DMS79 (cell line): Measurements from ENCODE around the gene C1GALT1C1.
"Not testable (repeated sequence)": the region's sequence is repeated elsewhere in the genome, so short reads cannot be mapped to it uniquely, and the experiment has no call there.

Experiments used
- DNase-seq: peaks from one replicate; lab custom pipeline; 2025; lab: John Stamatoyannopoulos, UW

Gene C1GALT1C1

DNA sequence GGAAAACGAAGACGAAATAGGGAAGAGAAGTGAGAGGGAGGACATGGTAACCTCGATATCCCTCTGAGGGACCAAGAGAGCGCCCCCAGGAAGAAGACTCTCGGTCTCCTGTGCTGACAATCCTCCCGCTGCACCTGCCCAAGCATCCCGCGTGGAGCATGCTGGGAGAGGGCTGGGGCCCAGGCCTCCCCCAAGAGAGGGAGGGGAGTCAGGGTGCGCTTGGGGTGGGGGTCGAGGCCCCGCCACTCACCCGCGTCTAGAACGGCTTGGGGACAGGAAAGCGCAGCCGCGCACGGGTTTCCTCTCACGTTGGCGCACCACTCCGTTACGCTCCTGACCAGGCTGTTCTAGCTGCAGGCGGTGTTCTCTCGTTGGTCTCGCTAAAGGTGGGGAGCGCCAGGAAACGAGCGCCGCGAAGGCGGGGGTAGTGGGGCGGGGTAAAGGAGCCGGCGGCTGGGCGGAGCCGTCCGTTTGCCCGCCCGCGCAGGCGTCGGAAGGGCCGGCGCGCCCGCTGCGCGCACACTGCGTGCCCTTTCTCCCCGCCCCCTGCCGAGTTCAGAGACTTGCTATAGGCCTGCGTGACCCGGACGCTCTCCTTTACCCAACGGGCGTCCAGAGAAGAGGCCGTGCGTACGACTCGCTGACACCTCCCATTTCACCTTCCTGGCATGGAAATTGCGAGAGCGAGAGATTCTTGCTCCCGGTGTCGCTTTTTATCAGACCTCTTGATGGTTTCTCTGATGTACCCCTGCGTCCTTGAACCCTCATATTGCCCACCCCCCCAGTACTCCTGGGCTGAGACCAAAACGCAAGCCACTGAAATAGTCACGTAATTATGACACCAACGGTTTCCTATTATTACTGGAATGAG is at the start of gene C1GALT1C1:
Gene C1GALT1C1, minus strand, starts transcription at position 388 of the 871 bp plus-strand sequence. CDS start 2,888 bp downstream, outside the sequence.
- peak; percentile 82 for DNase-seq

DNA sequence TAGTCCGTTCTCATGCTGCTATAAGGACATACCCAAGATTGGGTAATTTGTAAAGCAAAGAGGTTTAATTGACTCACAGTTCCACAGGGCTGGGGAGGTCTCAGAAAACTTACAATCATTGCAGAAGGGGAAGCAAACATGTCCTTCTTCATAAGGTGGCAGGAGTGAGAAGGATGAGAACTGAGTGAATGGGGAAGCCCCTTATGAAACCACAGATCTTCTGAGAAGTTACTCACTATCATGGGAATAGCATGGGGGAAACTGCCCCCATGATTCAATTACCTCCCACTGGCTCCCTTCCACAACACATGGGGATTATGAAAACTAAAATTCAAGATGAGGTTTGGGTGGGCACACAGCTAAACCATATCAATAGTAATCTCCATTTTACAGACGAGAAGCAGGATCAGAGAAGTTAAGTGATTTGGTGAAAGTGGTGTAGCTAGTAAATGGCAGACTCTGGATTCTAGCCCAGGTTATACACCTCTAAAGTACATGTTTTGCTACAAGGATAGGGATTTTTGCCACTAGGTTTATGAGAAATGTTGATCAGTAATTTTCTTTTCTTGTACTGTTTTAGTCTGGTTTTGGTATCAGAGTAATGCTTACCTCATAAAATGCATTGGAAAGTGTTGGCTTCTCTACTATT is 47.3 kb upstream of the C1GALT1C1 start:
- no peak for DNase-seq

DNA sequence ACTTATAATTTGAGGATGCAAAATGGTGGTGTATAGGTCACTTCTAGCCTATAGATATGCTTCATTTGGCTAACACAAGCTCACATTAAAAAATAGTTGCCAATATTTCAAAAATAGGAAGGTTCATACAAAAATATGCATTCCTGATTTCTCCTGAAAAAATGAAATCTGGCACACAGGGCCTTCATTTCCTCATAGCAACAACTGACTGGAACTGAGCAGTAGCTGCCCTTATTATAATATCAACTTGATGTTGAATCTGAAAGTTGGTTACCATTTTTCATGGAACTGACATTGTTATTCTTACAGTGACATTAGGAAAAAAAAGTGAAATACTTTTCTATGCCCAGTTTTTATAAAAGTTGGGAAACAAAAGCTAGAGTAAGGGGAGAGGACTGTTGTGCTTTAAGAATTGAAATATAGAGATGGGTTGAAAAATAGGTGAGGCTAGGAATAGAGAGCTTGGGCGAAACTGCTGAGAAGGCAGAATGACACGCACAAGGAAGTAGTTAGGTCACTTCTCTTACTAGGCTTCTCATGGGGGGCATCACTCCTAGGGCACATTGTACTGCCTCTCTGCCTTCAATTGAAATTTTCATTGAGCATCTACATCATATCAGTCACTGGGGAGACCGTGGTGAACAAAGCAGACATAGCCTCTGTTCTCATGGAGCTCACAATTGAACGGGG is 43.1 kb upstream of the C1GALT1C1 start:
- DNase-seq: no peak

DNA sequence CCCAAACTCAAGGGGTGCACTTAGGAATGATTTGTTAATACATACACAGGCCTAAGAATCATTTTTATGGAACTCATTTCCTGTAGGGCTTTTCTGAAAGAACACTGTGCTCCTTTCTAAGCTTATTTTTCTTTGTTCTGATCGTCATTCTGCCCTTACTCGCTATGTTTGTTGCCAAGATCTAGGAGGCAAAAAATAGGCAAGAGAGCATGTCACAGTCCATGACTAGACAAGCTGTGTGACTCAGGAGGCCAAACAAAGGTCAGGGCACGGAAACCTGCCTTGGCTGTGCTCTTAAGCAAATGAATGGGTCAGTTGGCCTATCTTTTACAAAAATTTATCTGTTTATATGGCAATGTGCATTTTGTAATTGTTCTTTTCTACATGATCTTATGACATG is 42.5 kb upstream of the C1GALT1C1 start:
- no peak for DNase-seq

DNA sequence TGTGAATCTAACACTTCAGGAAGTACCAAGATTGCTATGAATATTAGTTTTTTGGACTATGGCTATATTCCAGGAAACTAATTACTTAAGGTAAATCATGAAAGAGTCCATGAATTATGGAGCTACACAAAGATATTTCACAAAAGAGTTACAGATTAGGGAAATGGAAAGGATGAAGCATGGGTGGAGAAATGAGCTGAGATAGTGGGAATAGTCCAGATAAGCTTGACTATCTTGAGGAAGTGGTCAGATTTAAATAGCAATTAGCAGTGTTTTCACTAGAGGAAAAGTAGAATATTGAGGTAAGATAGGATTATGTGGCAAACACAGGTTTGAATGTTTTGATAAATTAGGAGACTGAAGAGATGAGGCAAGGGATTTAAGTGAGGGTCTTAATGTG is 42.1 kb upstream of the C1GALT1C1 start:
- no peak for DNase-seq

DNA sequence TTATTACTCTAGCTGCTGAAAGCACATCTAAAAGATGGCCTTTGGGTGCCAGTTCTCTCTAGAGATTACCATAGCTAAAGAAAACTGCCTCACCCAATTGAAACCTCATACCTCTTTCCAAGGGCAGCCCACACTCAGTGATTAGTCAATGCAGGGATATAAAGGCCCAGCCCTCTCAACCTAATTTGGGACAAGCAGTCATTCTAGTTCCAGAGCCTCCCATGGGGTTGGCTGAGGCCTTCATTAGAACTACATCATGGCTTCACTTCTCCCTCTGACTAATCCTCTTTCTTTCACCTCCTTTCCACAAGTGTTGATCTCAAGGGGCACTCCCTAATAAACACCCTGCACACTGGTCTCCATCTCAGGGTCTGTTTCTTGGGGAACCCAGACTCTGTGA is 38.5 kb upstream of the C1GALT1C1 start:
- DNase-seq: no peak

DNA sequence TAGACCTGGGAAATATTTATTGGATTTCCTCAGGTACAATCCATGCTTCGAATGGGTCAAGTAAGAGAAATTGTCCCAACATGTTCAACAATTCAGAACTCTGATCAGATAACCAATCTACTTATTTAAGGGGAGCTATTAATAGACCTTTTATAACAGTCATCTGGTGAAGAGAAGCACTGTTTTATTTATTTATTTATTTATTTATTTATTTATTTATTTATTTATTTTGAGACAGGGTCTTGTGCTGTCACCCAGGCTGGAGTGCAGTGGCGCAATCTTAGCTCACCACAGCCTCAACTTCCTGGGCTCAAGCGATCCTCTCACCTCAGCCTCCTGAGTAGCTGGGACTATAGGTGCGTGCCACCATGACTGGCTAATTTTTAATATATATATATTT is 34.7 kb upstream of the C1GALT1C1 start:
- not testable (repeated sequence) for DNase-seq

DNA sequence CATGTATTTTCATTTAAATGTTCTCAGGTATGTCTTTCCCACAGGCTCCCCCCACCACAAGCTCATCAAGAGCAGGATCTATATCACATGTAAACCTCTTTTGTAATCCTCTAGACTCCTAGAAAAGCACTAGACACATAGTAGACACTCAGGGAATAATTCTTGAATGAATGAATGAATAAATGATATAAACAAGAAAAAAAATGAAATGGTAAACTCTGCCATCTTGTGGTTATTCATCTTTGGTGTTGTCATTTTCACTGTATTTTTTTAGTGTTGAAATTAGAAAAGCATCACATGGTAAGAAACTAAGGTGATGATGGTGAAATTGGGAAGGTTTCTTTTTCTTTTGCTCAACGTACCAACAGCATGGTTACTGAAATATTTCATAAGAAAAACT is 34.2 kb upstream of the C1GALT1C1 start:
- DNase-seq: no peak

DNA sequence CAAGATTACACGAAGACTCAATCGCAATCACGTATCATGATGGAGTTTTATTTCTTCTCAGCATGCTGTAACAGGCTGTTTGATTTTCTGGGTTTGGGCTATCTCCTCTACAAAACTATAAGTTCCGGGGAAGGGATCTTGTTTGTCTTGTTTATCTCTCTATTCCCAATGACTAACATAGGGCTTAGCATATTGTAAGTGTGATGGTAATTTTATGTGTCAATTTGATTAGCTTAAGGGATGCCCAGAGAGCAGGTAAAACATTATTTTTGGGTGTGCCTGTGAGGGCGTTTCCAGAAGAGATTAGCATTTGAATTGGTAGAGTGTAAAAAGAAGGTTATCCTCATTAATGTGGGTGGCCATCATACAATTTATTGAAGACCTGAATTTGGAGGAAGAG is 32.8 kb upstream of the C1GALT1C1 start:
- no peak for DNase-seq

DNA sequence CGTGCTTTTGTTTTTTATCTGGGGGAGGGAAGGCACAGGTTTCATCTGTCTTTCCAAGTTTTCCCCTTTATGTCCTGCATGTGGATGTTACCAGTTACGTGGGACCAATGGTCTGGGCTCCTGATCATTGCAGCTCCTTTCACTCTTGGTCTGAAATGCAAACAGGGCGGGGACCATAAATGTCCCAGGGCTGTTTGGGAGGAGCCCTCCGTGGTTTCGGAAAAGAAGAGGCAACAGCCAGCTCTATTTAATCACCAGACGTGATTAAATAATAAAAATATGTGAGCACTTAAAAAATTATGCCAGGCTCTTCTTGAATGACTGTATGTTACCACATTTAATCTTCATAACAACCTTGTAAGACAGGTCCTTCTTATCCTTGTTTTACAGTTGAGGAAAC is 30.8 kb upstream of the C1GALT1C1 start:
- no peak for DNase-seq

DNA sequence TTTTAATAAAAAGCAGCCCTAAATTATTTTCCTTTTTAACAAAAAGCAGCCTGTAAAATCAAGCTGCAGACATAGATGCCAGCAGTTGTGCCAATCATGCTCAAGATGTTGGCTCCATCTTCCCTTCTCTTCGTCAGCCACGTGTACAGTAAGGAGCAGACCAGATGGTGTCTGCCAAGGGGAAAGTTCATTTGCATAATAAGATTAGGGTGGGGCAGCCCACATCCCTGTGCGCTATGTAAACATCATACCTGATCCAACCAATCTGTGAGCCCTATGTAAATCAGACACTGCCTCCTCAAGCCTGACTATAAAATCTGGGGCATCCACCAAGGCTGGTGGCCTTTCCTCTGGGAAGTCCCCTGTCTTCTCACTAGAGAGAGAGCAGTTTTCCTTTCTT is 23.1 kb upstream of the C1GALT1C1 start:
- no peak for DNase-seq

DNA sequence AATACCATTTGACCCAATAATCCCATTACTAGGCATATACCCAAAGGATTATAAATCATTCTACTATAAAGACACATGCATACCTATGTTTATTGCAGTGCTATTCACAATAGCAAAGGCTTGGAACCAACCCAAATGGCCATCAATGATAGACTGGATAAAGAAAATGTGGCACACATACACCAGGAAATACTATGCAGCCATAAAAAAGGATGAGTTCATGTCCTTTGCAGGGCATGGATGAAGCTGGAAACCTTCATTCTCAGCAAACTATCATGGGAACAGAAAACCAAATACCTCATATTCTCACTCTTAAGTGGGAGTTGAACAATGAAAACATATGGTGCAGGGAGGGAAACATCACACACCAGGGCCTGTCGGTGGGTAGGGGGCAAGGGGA is 22.4 kb upstream of the C1GALT1C1 start:
- not testable (repeated sequence) for DNase-seq

DNA sequence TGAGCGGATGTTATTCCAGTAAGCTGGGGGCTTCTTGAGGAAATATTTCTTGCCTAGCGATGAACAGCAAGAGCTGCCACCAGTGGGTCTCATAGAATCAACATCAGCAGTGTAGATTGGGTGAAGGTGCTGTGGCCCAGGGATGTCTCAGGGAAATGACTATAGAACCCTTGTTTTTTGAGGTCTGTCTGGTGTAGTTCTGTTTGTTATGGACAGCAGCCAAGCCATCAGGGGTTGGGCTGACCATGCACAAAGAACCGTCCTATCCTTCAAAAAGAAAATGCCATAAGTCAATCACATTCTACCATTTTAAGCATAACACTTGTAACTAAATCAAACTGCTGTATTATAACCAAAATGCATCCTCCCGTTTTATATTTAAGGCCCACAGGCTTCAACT is 17.3 kb upstream of the C1GALT1C1 start:
- DNase-seq: no peak

DNA sequence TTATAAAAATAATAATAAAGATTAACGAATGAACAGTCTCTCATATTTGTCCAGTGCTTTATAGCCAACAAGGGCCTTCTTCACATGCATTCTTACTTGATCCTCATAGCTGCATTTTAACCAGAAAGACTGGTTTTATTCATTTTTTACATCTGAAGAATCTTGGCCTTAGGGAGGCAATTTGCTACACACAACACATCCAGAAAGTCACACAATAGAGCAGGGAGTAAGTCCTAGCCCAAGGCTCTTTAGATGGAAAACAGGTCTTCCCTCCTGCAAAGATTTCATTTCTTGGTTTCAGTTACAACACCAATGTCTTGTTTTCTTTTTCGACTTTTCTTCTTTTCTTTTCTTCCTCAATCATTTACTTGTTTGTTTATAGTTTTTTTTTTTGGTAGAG is 13.0 kb upstream of the C1GALT1C1 start:
- no peak for DNase-seq

DNA sequence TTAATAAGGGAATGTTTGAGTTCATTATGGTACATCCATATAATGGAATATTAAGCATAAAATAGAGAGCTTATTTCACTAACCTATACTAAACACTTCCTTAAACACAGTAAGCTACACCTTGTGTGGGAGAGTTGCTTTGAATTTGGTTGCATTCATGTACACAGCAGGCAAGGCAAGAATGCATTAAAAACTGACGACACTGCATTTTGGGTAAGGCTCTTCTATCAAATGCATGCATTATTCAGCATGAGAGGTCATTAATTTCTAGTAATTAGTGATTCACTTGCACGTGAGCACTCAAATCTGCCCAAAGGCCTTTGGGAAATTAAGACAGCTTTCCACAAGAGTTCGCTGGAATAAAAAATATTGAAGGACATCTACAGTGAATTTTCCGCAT is 8.8 kb upstream of the C1GALT1C1 start:
- no peak for DNase-seq

DNA sequence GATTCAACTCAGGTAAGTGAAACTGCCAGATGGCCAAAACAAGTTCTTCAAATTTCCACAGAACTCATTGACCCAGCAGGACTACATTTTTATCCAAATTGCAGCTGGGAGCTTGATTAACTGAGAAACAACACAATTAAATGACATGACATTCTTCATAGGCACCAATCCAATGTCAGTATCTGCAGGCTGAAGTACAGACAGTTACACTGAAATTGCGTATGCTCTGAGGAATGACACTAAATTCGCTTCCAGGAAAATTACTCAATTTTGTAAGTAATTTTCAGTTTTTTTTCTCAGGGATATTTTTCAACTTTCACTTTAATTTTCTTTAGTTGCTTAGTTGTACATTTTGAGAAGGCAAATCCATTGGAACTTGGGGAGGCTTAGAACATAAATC is 4.5 kb downstream of the C1GALT1C1 start:
- no peak for DNase-seq

DNA sequence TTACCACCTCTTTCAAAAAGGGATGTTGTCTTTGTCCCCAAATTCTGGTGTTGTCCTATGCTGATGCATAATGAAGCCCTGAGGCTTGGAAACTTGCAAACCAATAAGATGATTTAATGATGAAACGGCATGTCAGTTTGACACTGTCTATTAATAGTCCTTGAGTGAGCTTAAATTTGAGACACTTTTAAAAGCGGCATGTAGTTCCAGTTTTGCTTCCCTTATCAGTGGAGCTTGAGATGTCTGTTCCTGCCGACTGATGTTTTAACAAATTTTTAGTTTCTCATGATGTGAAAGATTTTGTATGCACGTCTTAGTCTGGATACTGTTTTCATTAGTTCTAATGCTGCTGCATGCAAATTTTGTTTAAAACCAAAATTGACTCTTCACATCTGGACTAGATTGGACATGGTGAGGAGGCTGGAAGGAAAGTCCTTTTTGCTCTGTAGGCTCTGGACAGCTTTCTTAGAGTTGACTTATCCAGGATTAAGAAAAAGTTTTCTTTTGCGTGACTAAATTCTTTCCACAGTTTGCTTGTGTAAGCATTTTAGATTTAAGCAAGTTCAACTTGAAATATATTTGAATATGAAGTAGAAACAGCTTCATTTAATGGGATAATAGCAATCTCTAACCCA is 11.7 kb downstream of the C1GALT1C1 start:
- DNase-seq: no peak

DNA sequence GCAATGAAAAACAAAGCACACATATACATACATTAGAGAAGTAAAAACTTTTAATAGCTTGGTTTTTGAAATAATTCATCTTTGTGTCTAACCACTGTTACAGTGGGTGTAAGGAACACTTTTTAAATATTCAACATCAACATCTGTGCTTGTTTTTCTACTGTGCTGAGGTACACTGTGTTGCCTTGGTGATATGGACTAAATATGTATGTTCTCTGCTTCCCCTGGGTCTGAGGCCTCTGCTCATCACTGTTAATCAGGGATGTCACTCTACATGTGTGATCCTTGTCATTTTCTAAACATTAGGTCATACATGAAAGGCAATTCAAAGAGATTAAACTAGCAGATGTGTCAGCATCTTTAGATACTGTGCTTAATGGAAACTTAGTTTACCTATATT is 15.0 kb downstream of the C1GALT1C1 start:
- no peak for DNase-seq

DNA sequence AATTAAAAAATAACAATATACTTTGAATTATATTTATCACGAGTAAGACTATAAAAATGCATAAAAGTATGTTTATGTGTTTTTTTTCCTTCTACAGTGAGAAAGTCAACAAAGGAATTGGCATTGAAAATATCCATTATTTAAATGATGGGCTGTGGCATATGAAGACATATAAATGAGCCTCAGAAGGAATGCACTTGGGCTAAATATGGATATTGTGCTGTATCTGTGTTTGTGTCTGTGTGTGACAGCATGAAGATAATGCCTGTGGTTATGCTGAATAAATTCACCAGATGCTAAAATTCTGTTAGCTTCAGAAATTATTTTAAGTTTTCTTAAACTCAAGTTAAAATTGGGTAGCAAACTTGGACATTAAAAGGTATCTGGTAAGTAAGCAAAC is 17.8 kb downstream of the C1GALT1C1 start:
- no peak for DNase-seq

DNA sequence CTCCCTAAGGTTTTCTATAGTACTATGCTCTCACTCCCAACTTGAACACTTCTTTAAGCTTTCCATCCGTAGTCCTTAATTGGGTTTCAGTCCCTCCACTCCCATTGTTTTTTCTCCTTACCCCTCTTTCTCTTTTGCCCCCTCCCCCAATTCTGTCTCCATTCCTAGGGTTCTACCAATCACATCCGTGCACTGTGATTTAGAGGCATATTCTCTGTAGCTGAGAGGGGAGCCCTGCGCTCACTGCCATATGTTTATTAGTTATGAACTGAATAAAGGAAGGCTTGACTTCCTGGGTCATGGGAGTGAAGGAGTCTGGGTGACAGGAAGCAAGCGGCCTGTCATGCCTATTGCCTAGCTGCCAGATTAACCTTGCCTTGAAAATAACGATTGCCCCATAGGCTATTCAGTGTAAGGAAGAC is 25.5 kb downstream of the C1GALT1C1 start:
- peak; percentile 28 for DNase-seq

DNA sequence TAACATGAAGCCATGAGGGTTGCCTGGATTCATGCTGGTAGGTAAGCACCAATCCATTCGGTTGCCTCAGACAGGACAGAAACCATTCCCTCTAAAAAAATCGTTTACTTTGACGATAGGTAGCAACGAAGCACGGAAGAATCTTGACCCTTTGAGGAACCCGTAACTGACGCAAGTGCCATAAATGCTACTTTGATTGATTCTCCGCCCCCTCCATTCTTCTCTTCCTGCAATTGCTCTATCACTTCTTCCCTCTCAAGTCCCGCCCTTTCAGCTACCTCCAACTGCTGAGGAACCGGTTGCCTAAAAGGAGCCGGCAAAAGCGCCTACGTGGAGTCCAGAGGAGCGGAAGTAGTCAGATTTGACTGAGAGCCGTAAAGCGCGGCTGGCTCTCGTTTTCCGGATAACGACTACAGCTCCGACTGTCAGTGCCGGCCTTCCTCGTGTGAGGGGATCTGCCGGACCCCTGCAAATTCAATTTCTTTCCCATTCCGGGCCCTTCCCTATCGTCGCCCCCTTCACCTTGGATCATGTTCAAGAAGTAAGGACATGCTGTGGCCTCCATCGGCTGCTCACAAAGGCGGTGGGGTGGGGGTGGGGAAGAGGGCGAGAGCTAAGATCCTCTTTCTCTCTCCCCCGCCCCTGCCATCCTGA is 26.0 kb downstream of the C1GALT1C1 start, which contains the start of gene MCTS1:
Gene MCTS1, plus strand, starts transcription at position 395 of the 654 bp plus-strand sequence. Its CDS starts 136 bp downstream, at position 531.
- DNase-seq: peak; percentile 89

DNA sequence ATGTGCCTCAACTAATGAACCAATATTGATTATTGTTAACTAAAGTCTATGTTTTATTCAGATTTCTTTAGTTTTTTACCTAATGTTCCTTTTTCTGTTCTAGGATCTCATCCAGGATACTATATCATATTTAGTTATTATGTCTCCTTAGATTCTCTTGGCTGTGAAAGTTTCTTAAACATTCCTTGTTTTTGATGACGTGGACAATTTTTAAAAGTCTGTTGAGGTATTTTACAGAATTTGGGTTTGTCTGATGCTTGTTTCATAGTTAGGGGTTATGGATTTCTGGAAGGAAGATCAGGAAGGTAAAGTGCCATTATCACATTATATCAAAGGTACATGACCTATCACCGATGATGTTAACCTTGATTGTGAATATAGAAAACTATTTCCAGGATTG is 44.2 kb downstream of the C1GALT1C1 start:
- DNase-seq: no peak
